Activated CD4-positive, alpha-beta T cell treated with anti-CD3 and anti-CD28 coated beads, Interleukin-2, amount 10 ng/mL, durations not matched to agents 24 days and 14 days (primary cell): ENCODE data around the gene XPO1. TPM values are rescaled to one million over a fixed set of nuclear protein-coding genes. Genes with fewer than 3 reads are reported as not detected.
A peak's percentile ranks its signal among the peaks of the same experiment; 100 is the strongest.
"Not testable (repeated sequence)": the region's sequence is repeated elsewhere in the genome, so short reads cannot be mapped to it uniquely, and the experiment has no call there.

Source experiments
- DNase-seq: peaks from one replicate; pipeline ENCODE4 v3.0.0; 2022
- H3K27ac Mint-ChIP-seq: one replicate; pipeline ENCODE4 v1.8.0; 2022; ENCODE audit warnings: mild to moderate bottlenecking, mixed read lengths
- H3K27me3 Mint-ChIP-seq: one replicate; pipeline ENCODE4 v1.8.0; 2022; ENCODE audit warnings: mixed read lengths
- H3K36me3 Mint-ChIP-seq: one replicate; pipeline ENCODE4 v1.8.0; 2022; ENCODE audit warnings: low read depth, mild to moderate bottlenecking, mixed read lengths
- H3K4me1 Mint-ChIP-seq: one replicate; pipeline ENCODE4 v1.8.0; 2021; ENCODE audit warnings: mixed read lengths
- H3K4me3 Mint-ChIP-seq: one replicate; pipeline ENCODE4 v1.8.0; 2022; ENCODE audit warnings: mild to moderate bottlenecking, moderate library complexity, mixed read lengths
- H3K9me3 Mint-ChIP-seq: one replicate; pipeline ENCODE4 v1.8.0; 2021; ENCODE audit warnings: mixed read lengths
- intact Hi-C: fragments of 100-400 bp; cut with micrococcal nuclease; formaldehyde crosslinking; loops from one replicate; pipeline ENCODE4 v1.15.1; 2023
- total RNA-seq: library from RNA; stranded (reverse); gene quantifications from 2 replicates; pipeline ENCODE4 v1.2.3, GENCODE V29; 2022

Gene XPO1
- 230 TPM in 2 replicates for total RNA-seq

- peaks cover 6% of the 10 kb centered on the region for H3K27me3 Mint-ChIP-seq
- peak within 1 kb of the TSS; percentile 100 for H3K27ac Mint-ChIP-seq
- H3K4me1 Mint-ChIP-seq, result peaks cover 35% of the 10 kb centered on the region
- intact Hi-C loops, result loop anchor here (1.0 to 5.0 kb wide), 12 partner anchors 67 to 1169 kb away; partner anchors contain the start of genes B3GNT2, CCT4, EHBP1 and FAM161A
- no peaks in the 10 kb centered on the region for H3K9me3 Mint-ChIP-seq
- H3K36me3 Mint-ChIP-seq, result peaks cover 15% of the 10 kb centered on the region
- peak within 1 kb of the TSS; percentile 95 for H3K4me3 Mint-ChIP-seq
- DNase-seq, result peak; percentile 99
These were observed at the start of gene XPO1 for GRCh38 chr2:61538200-61538919. XPO1 (minus strand) TSS chr2:61538356; CDS start chr2:61533897, 4,459 bp downstream.

GRCh38 chr2:61586928-61587327, 48.8 kb upstream of the XPO1 start:
- DNase-seq, H3K36me3 Mint-ChIP-seq, H3K4me1 Mint-ChIP-seq, H3K4me3 Mint-ChIP-seq, H3K9me3 Mint-ChIP-seq, intact Hi-C loops, H3K27ac Mint-ChIP-seq, H3K27me3 Mint-ChIP-seq: not testable (repeated sequence)

- no peak for DNase-seq
- H3K27me3 Mint-ChIP-seq, result no peaks in the 10 kb centered on the region
- intact Hi-C loops, result no loop called here
- H3K4me1 Mint-ChIP-seq, result no peaks in the 10 kb centered on the region
- H3K27ac Mint-ChIP-seq, result no peak overlapping the region
- no peaks in the 10 kb centered on the region for H3K9me3 Mint-ChIP-seq
- no peaks in the 10 kb centered on the region for H3K36me3 Mint-ChIP-seq
- H3K4me3 Mint-ChIP-seq, result no peak overlapping the region
These were observed 47.2 kb upstream of the XPO1 start for GRCh38 chr2:61585383-61585782.

DNA sequence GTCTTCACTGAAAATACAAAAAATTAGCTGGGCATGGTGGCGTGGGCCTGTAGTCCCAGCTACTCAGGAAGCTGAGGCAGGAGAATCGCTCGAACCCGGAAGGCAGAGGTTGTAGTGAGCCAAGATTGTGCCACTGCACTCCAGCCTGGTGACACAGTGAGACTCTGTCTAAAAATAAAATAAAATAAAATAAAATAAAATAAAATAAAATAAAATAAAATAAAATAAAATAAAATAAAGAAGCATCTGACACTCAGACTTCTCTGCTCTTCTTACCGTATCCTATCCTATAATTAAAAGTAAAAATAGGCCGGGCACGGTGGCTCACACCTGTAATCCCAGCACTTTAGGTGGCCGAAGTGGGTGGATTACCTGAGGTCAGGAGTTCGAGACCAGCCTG, 46.2 kb upstream of the XPO1 start:
- intact Hi-C loops, DNase-seq, H3K27ac Mint-ChIP-seq, H3K27me3 Mint-ChIP-seq, H3K4me3 Mint-ChIP-seq, H3K9me3 Mint-ChIP-seq, H3K36me3 Mint-ChIP-seq, H3K4me1 Mint-ChIP-seq: not testable (repeated sequence)

DNA sequence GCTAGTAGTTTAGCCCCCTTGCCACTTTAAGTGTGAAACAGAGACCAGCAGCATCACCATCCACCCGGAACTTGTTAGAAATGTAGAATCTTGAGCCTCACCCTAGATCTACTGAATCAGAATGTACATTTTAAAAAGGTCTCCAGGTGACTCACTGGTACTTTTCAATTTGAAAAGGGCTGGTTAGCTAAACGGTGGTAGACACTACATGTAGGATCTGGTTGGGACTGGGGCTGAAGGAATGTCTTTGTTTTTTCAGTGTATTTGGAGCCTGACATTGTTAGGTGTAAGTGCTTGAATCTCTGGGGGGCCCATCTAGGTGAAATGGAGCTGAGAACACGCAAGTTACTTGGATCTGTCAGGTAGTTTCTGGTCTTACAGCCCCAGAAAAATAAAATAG, 44.0 kb upstream of the XPO1 start:
- H3K27me3 Mint-ChIP-seq, result no peaks in the 10 kb centered on the region
- no peaks in the 10 kb centered on the region for H3K4me1 Mint-ChIP-seq
- no peaks in the 10 kb centered on the region for H3K9me3 Mint-ChIP-seq
- DNase-seq, result no peak
- intact Hi-C loops, result no loop called here
- no peak overlapping the region for H3K27ac Mint-ChIP-seq
- H3K4me3 Mint-ChIP-seq, result no peak overlapping the region
- no peaks in the 10 kb centered on the region for H3K36me3 Mint-ChIP-seq

- H3K27me3 Mint-ChIP-seq, result no peaks in the 10 kb centered on the region
- H3K27ac Mint-ChIP-seq, result no peak overlapping the region
- no peak overlapping the region for H3K4me3 Mint-ChIP-seq
- DNase-seq, result no peak
- no peaks in the 10 kb centered on the region for H3K36me3 Mint-ChIP-seq
- no peaks in the 10 kb centered on the region for H3K9me3 Mint-ChIP-seq
- no peaks in the 10 kb centered on the region for H3K4me1 Mint-ChIP-seq
- intact Hi-C loops, result no loop called here
These were observed 43.6 kb upstream of the XPO1 start for GRCh38 chr2:61581716-61582115.

DNA sequence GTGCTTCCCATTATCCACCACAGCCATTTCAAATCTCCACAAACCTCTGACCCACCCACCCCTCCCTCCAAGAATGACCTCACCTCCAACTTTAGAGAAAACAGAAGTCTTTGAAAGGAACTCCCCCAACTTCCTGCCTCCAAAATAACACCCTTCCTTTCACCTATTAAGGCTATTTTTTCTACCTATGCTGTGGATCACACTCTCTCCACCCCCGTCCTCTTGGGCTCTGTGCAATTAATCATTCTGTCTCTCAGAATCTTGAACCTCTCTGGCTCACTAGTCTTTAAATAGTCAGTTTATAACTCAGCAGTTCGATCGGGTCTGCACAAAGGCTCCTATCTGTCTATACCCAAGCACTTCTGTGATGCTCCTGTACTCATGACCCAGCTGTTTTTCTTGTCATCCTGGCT, 37.3 kb upstream of the XPO1 start:
- Mint-ChIP-seq H3K36me3 (no peaks in the 10 kb centered on the region), H3K27ac (peak overlapping the region; percentile 64), H3K9me3 (no peaks in the 10 kb centered on the region), H3K4me1 (peaks cover 9% of the 10 kb centered on the region), H3K27me3 (no peaks in the 10 kb centered on the region), H3K4me3 (peak overlapping the region; percentile 3)
- intact Hi-C loops, result no loop called here
- no peak for DNase-seq

GRCh38 chr2:61566566-61566965, 28.4 kb upstream of the XPO1 start:
- H3K36me3 Mint-ChIP-seq, result no peaks in the 10 kb centered on the region
- intact Hi-C loops, result loop anchor here (10.0 kb wide), 1 partner anchor 98 kb away; no protein-coding TSS in a partner anchor
- H3K27me3 Mint-ChIP-seq, result peaks cover 8% of the 10 kb centered on the region
- no peak overlapping the region for H3K27ac Mint-ChIP-seq
- peaks cover 3% of the 10 kb centered on the region for H3K4me1 Mint-ChIP-seq
- no peak overlapping the region for H3K4me3 Mint-ChIP-seq
- H3K9me3 Mint-ChIP-seq, result no peaks in the 10 kb centered on the region
- DNase-seq, result no peak

- H3K9me3 Mint-ChIP-seq, result no peaks in the 10 kb centered on the region
- intact Hi-C loops, result loop anchor here (10.0 kb wide), 1 partner anchor 102 kb away; no protein-coding TSS in a partner anchor
- peaks cover 10% of the 10 kb centered on the region for H3K27me3 Mint-ChIP-seq
- peaks cover 3% of the 10 kb centered on the region for H3K4me1 Mint-ChIP-seq
- H3K27ac Mint-ChIP-seq, result no peak overlapping the region
- no peak for DNase-seq
- no peak overlapping the region for H3K4me3 Mint-ChIP-seq
- no peaks in the 10 kb centered on the region for H3K36me3 Mint-ChIP-seq
These were observed 24.5 kb upstream of the XPO1 start for GRCh38 chr2:61562615-61563014.

DNA sequence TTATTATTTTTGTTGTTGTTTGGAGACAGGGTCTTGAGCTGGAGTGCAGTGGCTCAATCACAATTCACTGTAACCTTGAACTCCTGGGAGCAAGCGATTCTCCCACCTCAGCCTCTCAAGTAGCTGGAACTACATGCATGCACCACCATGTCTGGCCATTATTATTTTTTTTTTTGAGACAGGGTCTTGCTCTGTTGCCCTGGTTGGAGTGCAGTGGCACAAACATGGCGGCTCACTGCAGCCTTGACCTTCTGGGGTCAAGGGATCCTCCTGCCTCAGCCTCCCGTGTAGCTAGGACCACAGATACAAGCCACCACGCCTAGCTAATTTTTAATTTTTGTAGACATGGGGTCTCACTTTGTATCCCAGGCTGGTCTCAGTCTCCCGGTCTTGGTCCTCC, 20.0 kb upstream of the XPO1 start:
- Mint-ChIP-seq H3K27ac (no peak overlapping the region), H3K27me3 (peaks cover 10% of the 10 kb centered on the region), H3K4me3 (no peak overlapping the region), H3K36me3 (no peaks in the 10 kb centered on the region), H3K4me1 (no peaks in the 10 kb centered on the region), H3K9me3 (no peaks in the 10 kb centered on the region)
- intact Hi-C loops, result no loop called here
- no peak for DNase-seq

GRCh38 chr2:61557381-61557780, 19.2 kb upstream of the XPO1 start:
- DNase-seq, result no peak
- no peak overlapping the region for H3K27ac Mint-ChIP-seq
- H3K4me1 Mint-ChIP-seq, result no peaks in the 10 kb centered on the region

GRCh38 chr2:61554604-61555003, 16.4 kb upstream of the XPO1 start:
- Mint-ChIP-seq H3K9me3 (no peaks in the 10 kb centered on the region), H3K27me3 (peaks cover 4% of the 10 kb centered on the region), H3K27ac (no peak overlapping the region), H3K36me3 (no peaks in the 10 kb centered on the region), H3K4me3 (no peak overlapping the region), H3K4me1 (no peaks in the 10 kb centered on the region)
- DNase-seq, result no peak
- intact Hi-C loops, result no loop called here

More at GRCh38 chr2:61557381-61557780, 19.2 kb upstream of the XPO1 start:
- intact Hi-C loops, result no loop called here
- no peaks in the 10 kb centered on the region for H3K9me3 Mint-ChIP-seq
- H3K4me3 Mint-ChIP-seq, result no peak overlapping the region
- peaks cover 6% of the 10 kb centered on the region for H3K27me3 Mint-ChIP-seq
- H3K36me3 Mint-ChIP-seq, result no peaks in the 10 kb centered on the region

DNA sequence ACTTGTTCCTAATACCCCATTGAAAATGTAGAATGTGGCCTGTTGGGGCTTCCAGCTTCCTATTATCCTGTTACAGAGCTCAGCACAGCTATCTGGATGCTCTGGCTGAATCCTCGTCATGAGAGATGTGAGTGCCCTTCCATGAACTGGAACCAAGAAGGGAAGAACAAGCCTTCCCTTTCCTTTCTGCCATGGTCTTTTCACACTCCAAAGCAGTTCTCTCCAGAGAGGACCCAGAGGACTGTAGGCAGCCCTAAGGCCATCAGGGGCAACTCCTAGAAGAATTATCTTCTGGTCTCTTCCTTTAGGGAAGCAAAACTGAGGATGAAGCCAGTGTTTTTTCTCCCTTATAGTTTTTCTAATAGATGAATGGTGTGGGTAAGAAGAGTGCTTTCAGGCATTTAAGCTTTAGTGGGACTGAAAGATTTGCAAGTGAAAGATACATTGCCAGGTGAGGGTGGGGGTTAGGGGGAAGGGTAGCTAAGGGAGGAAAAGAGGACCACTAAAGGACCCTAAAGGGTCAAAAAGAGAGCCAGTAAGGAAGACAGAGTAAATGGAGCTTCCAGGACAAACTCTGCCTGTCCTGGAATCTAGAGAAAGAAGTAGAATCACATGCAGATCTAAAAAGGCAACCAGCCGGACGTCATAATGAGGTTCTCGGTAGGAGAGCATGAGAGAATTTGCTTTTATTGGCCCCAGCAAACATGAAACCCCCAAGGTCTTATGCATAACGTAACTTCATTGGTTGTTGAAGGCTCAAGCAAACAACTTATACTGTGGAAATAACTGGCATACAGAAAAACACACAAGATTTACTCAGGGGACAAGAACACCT, 12.4 kb upstream of the XPO1 start:
- Mint-ChIP-seq H3K27me3 (peaks cover 6% of the 10 kb centered on the region), H3K27ac (no peak overlapping the region), H3K4me3 (no peak overlapping the region), H3K9me3 (no peaks in the 10 kb centered on the region), H3K4me1 (no peaks in the 10 kb centered on the region), H3K36me3 (no peaks in the 10 kb centered on the region)
- no peak for DNase-seq
- intact Hi-C loops, result no loop called here

GRCh38 chr2:61549546-61549945, 11.4 kb upstream of the XPO1 start:
- peaks cover 6% of the 10 kb centered on the region for H3K27me3 Mint-ChIP-seq
- intact Hi-C loops, result no loop called here

More at GRCh38 chr2:61549546-61549945, 11.4 kb upstream of the XPO1 start:
- no peak overlapping the region for H3K4me3 Mint-ChIP-seq
- no peaks in the 10 kb centered on the region for H3K36me3 Mint-ChIP-seq
- no peak overlapping the region for H3K27ac Mint-ChIP-seq
- no peak for DNase-seq
- H3K9me3 Mint-ChIP-seq, result no peaks in the 10 kb centered on the region
- H3K4me1 Mint-ChIP-seq, result no peaks in the 10 kb centered on the region
